ENCODE measurements around the gene TAS2R41.
"Not testable (repeated sequence)": the region's sequence is repeated elsewhere in the genome, so short reads cannot be mapped to it uniquely, and the experiment has no call there.

The TAS2R41 gene

GRCh38 chr7:143479055-143479766 lies 1.5 kb downstream of the TAS2R41 start:
- Histone ChIP-seq H3K9me3 (ENCODE audit: control insufficient read depth, insufficient read depth, low read depth, low read length) (no peaks in the 10 kb centered on the region), H3K4me1 (ENCODE audit: control insufficient read depth, insufficient read depth, low read length) (no peaks in the 10 kb centered on the region), H3K36me3 (ENCODE audit: control insufficient read depth, insufficient read depth, low read length) (no peaks in the 10 kb centered on the region), H3K9ac (ENCODE audit: low read length) (no peak overlapping the region), H3K4me3 (ENCODE audit: low read depth, low read length) (no peak overlapping the region), H3K27ac (ENCODE audit: low read depth, low read length) (no peak overlapping the region), H3K27me3 (ENCODE audit: control insufficient read depth, insufficient read depth, low read length) (no peaks in the 10 kb centered on the region)

DNA sequence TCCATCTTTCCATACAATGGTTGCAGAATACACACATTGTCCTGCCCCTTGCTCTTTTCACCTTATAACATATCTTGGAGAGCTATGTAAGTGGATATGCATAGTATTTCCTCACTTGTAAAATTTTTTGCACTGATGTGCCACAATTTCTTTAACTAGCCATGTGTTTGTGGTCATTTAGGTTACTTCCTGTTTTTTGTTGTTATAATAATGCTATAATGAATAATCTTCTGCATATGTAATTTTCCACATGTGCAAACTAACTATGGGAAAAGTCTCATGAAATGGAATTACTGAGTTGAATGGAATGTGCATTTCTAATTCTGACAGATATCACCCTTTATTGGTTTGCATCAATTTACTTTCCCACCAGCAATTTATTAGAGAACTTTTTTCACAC lies 2.8 kb downstream of the TAS2R41 start:
- H3K27me3 ChIP-seq (ENCODE audit: control insufficient read depth, insufficient read depth, low read length): no peaks in the 10 kb centered on the region
- no peak overlapping the region for H3K9ac ChIP-seq (ENCODE audit: low read length)
- H3K4me3 ChIP-seq (ENCODE audit: low read depth, low read length): no peak overlapping the region
- H3K9me3 ChIP-seq (ENCODE audit: control insufficient read depth, insufficient read depth, low read depth, low read length): no peaks in the 10 kb centered on the region
- H3K4me1 ChIP-seq (ENCODE audit: control insufficient read depth, insufficient read depth, low read length): no peaks in the 10 kb centered on the region
- H3K36me3 ChIP-seq (ENCODE audit: control insufficient read depth, insufficient read depth, low read length): no peaks in the 10 kb centered on the region
- no peak overlapping the region for H3K27ac ChIP-seq (ENCODE audit: low read depth, low read length)

GRCh38 chr7:143484119-143484518 lies 6.4 kb downstream of the TAS2R41 start:
- Histone ChIP-seq H3K27me3 (ENCODE audit: control insufficient read depth, insufficient read depth, low read length) (no peaks in the 10 kb centered on the region), H3K9me3 (ENCODE audit: control insufficient read depth, insufficient read depth, low read depth, low read length) (no peaks in the 10 kb centered on the region), H3K27ac (ENCODE audit: low read depth, low read length) (no peak overlapping the region), H3K4me1 (ENCODE audit: control insufficient read depth, insufficient read depth, low read length) (no peaks in the 10 kb centered on the region), H3K9ac (ENCODE audit: low read length) (no peak overlapping the region), H3K36me3 (ENCODE audit: control insufficient read depth, insufficient read depth, low read length) (no peaks in the 10 kb centered on the region), H3K4me3 (ENCODE audit: low read depth, low read length) (no peak overlapping the region)

DNA sequence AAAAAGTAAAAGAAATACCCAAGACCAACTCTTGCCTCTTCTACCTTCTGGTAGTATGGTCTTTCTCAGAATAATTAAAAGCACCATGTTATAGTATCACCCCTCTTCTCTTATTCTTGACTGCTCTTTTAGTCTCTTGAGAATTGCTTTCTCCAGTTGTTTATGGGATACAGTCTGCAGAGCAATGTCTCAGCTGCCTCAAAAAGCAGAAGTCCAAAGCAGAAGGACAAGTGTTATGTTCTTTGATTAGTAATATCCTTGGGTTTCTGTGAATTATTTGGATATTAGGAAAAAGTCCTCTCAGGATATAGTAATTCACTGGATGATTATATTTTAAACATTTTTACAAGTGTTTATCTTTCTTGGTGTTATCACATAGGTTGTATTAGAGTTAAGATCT lies 7.4 kb downstream of the TAS2R41 start:
- no peaks in the 10 kb centered on the region for H3K9me3 ChIP-seq (ENCODE audit: control insufficient read depth, insufficient read depth, low read depth, low read length)
- no peaks in the 10 kb centered on the region for H3K4me1 ChIP-seq (ENCODE audit: control insufficient read depth, insufficient read depth, low read length)
- H3K4me3 ChIP-seq (ENCODE audit: low read depth, low read length): no peak overlapping the region
- H3K36me3 ChIP-seq (ENCODE audit: control insufficient read depth, insufficient read depth, low read length): no peaks in the 10 kb centered on the region
- no peaks in the 10 kb centered on the region for H3K27me3 ChIP-seq (ENCODE audit: control insufficient read depth, insufficient read depth, low read length)
- no peak overlapping the region for H3K27ac ChIP-seq (ENCODE audit: low read depth, low read length)
- H3K9ac ChIP-seq (ENCODE audit: low read length): no peak overlapping the region

- Histone ChIP-seq H3K27me3 (ENCODE audit: control insufficient read depth, insufficient read depth, low read length) (no peaks in the 10 kb centered on the region), H3K27ac (ENCODE audit: low read depth, low read length) (no peak overlapping the region), H3K9ac (ENCODE audit: low read length) (no peak overlapping the region), H3K9me3 (ENCODE audit: control insufficient read depth, insufficient read depth, low read depth, low read length) (no peaks in the 10 kb centered on the region), H3K4me1 (ENCODE audit: control insufficient read depth, insufficient read depth, low read length) (no peaks in the 10 kb centered on the region), H3K36me3 (ENCODE audit: control insufficient read depth, insufficient read depth, low read length) (no peaks in the 10 kb centered on the region), H3K4me3 (ENCODE audit: low read depth, low read length) (no peak overlapping the region)
These were observed 7.8 kb downstream of the TAS2R41 start for GRCh38 chr7:143485500-143485899.

DNA sequence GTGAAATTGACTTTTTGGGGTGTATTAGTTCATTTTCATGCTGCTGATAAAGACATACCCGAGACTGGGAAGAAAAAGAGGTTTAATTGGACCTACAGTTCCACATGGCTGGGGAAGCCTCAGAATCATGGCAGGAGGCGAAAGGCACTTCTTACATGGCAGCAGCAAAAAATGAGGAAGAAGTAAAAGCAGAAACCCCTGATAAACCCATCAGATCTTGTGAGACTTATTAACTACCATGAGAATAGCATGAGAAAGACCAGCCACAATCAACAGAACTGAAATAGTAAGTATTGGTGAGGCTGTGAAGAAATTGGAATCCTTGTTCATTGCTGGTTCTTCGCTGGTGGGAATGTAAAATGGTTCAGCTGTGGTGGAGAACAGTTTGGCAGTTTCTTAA lies 8.6 kb downstream of the TAS2R41 start:
- not testable (repeated sequence) for H3K9me3 ChIP-seq (ENCODE audit: control insufficient read depth, insufficient read depth, low read depth, low read length); H3K36me3 ChIP-seq (ENCODE audit: control insufficient read depth, insufficient read depth, low read length); H3K9ac ChIP-seq (ENCODE audit: low read length); H3K27me3 ChIP-seq (ENCODE audit: control insufficient read depth, insufficient read depth, low read length); H3K27ac ChIP-seq (ENCODE audit: low read depth, low read length); H3K4me1 ChIP-seq (ENCODE audit: control insufficient read depth, insufficient read depth, low read length); H3K4me3 ChIP-seq (ENCODE audit: low read depth, low read length)

- Histone ChIP-seq H3K9ac (ENCODE audit: low read length) (no peak overlapping the region), H3K4me3 (ENCODE audit: low read depth, low read length) (no peak overlapping the region), H3K27me3 (ENCODE audit: control insufficient read depth, insufficient read depth, low read length) (no peaks in the 10 kb centered on the region), H3K36me3 (ENCODE audit: control insufficient read depth, insufficient read depth, low read length) (no peaks in the 10 kb centered on the region), H3K9me3 (ENCODE audit: control insufficient read depth, insufficient read depth, low read depth, low read length) (no peaks in the 10 kb centered on the region), H3K27ac (ENCODE audit: low read depth, low read length) (no peak overlapping the region), H3K4me1 (ENCODE audit: control insufficient read depth, insufficient read depth, low read length) (no peaks in the 10 kb centered on the region; the same call in 1 of the 2 replicates)
These were observed 9.4 kb downstream of the TAS2R41 start for GRCh38 chr7:143487061-143487460.

GRCh38 chr7:143487566-143487965 lies 9.9 kb downstream of the TAS2R41 start:
- Histone ChIP-seq H3K9me3 (ENCODE audit: control insufficient read depth, insufficient read depth, low read depth, low read length) (no peaks in the 10 kb centered on the region), H3K36me3 (ENCODE audit: control insufficient read depth, insufficient read depth, low read length) (no peaks in the 10 kb centered on the region), H3K4me1 (ENCODE audit: control insufficient read depth, insufficient read depth, low read length) (no peaks in the 10 kb centered on the region; the same call in 1 of the 2 replicates), H3K27ac (ENCODE audit: low read depth, low read length) (no peak overlapping the region), H3K4me3 (ENCODE audit: low read depth, low read length) (no peak overlapping the region), H3K9ac (ENCODE audit: low read length) (no peak overlapping the region), H3K27me3 (ENCODE audit: control insufficient read depth, insufficient read depth, low read length) (no peaks in the 10 kb centered on the region)

- no peak overlapping the region for H3K27ac ChIP-seq (ENCODE audit: low read depth, low read length)
- no peaks in the 10 kb centered on the region for H3K27me3 ChIP-seq (ENCODE audit: control insufficient read depth, insufficient read depth, low read length)
- H3K4me1 ChIP-seq (ENCODE audit: control insufficient read depth, insufficient read depth, low read length): peaks cover 4% of the 10 kb centered on the region
- no peak overlapping the region for H3K9ac ChIP-seq (ENCODE audit: low read length)
- no peaks in the 10 kb centered on the region for H3K9me3 ChIP-seq (ENCODE audit: control insufficient read depth, insufficient read depth, low read depth, low read length)
- no peaks in the 10 kb centered on the region for H3K36me3 ChIP-seq (ENCODE audit: control insufficient read depth, insufficient read depth, low read length)
- H3K4me3 ChIP-seq (ENCODE audit: low read depth, low read length): no peak overlapping the region
These were observed 13.1 kb downstream of the TAS2R41 start for GRCh38 chr7:143490717-143491306.

DNA sequence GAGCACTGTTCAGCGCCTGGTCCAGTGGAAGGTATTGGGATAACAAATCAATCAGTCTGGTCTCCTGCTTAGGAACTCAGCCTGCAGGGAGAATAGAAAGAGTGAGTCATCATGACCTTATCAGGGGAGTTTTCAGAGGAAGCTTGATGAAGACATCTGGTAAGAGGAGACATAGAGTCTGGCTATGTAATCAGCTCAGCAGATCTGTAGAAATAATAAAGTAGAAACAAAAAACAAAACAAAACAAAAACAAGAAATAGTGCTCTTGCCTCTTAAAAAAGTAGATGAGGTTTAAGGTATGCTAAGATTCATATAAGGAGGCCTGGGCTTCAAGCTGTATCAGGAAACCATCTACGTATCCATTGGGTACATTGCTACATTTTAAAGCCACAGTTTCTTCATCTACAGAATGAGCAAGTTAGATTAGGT lies 14.4 kb downstream of the TAS2R41 start:
- no peaks in the 10 kb centered on the region for H3K27me3 ChIP-seq (ENCODE audit: control insufficient read depth, insufficient read depth, low read length)
- H3K4me3 ChIP-seq (ENCODE audit: low read depth, low read length): no peak overlapping the region
- no peaks in the 10 kb centered on the region for H3K36me3 ChIP-seq (ENCODE audit: control insufficient read depth, insufficient read depth, low read length)
- no peaks in the 10 kb centered on the region for H3K9me3 ChIP-seq (ENCODE audit: control insufficient read depth, insufficient read depth, low read depth, low read length)
- no peak overlapping the region for H3K9ac ChIP-seq (ENCODE audit: low read length)
- H3K4me1 ChIP-seq (ENCODE audit: control insufficient read depth, insufficient read depth, low read length): peaks cover 4% of the 10 kb centered on the region
- H3K27ac ChIP-seq (ENCODE audit: low read depth, low read length): peak overlapping the region; percentile 8; the same call in 1 of the 2 replicates

- H3K9ac ChIP-seq (ENCODE audit: low read length): no peak overlapping the region
- H3K36me3 ChIP-seq (ENCODE audit: control insufficient read depth, insufficient read depth, low read length): no peaks in the 10 kb centered on the region
- H3K9me3 ChIP-seq (ENCODE audit: control insufficient read depth, insufficient read depth, low read depth, low read length): no peaks in the 10 kb centered on the region
- H3K27ac ChIP-seq (ENCODE audit: low read depth, low read length): no peak overlapping the region; the same call in 1 of the 2 replicates
- H3K4me3 ChIP-seq (ENCODE audit: low read depth, low read length): no peak overlapping the region
- no peaks in the 10 kb centered on the region for H3K27me3 ChIP-seq (ENCODE audit: control insufficient read depth, insufficient read depth, low read length)
- H3K4me1 ChIP-seq (ENCODE audit: control insufficient read depth, insufficient read depth, low read length): peaks cover 4% of the 10 kb centered on the region
These were observed 15.4 kb downstream of the TAS2R41 start for GRCh38 chr7:143492799-143493739.
